AG04449 (cell line): ENCODE results near the gene S100A13.
"Not testable (repeated sequence)": the region's sequence is repeated elsewhere in the genome, so short reads cannot be mapped to it uniquely, and the experiment has no call there.

ENCODE experiments used
- CTCF ChIA-PET: fragments of 350-600 bp; formaldehyde crosslinking; extraction: SDS; loops from one replicate; lab custom pipeline; 2021; ENCODE audit warnings: antibody characterized with exemption; lab: Yijun Ruan, JAX
- POLR2A ChIA-PET: fragments of 400-600, 350-600 bp; formaldehyde crosslinking; extraction: SDS; loops from one replicate; lab custom pipeline; 2020; ENCODE audit warnings: antibody characterized with exemption, inconsistent platforms; lab: Yijun Ruan, JAX
- DNase-seq: peaks from one replicate; pipeline ENCODE4 v3.0.0-alpha.2; 2010; ENCODE audit warnings: low read depth, low spot score
- H3K4me3 ChIP-seq: 2 replicates; pipeline ENCODE4 v1.5.1; 2011; ENCODE audit warnings: low read depth, mild to moderate bottlenecking, control low read depth, low read length
- TF ChIP-seq, protein P1 (sequence below): IDR thresholded peaks from one replicate; pipeline ENCODE4 v1.5.1; 2011; ENCODE audit warnings: mild to moderate bottlenecking, moderate library complexity, low read length, control low read depth, inconsistent platforms; ENCODE audit not compliant: insufficient read depth; ENCODE audit errors: missing control alignments

The S100A13 gene

DNA sequence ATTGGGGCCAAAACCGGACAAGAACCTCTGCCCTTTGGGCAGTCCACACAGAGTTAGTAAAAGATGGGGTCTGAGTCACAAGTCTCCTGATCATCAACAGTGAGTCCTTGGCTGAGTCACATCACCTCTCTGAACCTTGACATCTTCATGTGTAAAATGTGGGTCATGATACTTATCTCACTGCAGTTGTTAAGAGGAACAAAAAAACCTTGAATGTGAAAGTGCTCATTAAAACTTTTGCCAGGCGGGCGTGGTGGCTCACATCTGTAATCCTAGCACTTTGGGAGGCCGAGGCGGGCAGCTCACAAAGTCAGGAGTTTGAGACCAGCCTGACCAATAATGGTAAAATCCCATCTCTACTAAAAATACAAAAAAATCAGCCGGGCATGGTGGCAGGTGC lies 30.1 kb downstream of the S100A13 start:
- POLR2A ChIA-PET, result interaction anchor here (0.6 kb wide), 1 partner anchor 87 kb away, joined by 3 read pairs; no protein-coding TSS in a partner anchor
- no peak overlapping the region for H3K4me3 ChIP-seq
- DNase-seq, result no peak
- CTCF ChIA-PET, result interaction anchor here (1.4 to 3.6 kb wide), 5 partner anchors 15 to 87 kb away, joined by 3 to 21 read pairs (median 10); partner anchors contain the start of genes S100A1 and S100A13
- TF ChIP-seq, protein P1, sequence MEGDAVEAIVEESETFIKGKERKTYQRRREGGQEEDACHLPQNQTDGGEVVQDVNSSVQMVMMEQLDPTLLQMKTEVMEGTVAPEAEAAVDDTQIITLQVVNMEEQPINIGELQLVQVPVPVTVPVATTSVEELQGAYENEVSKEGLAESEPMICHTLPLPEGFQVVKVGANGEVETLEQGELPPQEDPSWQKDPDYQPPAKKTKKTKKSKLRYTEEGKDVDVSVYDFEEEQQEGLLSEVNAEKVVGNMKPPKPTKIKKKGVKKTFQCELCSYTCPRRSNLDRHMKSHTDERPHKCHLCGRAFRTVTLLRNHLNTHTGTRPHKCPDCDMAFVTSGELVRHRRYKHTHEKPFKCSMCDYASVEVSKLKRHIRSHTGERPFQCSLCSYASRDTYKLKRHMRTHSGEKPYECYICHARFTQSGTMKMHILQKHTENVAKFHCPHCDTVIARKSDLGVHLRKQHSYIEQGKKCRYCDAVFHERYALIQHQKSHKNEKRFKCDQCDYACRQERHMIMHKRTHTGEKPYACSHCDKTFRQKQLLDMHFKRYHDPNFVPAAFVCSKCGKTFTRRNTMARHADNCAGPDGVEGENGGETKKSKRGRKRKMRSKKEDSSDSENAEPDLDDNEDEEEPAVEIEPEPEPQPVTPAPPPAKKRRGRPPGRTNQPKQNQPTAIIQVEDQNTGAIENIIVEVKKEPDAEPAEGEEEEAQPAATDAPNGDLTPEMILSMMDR, result no peak

DNA sequence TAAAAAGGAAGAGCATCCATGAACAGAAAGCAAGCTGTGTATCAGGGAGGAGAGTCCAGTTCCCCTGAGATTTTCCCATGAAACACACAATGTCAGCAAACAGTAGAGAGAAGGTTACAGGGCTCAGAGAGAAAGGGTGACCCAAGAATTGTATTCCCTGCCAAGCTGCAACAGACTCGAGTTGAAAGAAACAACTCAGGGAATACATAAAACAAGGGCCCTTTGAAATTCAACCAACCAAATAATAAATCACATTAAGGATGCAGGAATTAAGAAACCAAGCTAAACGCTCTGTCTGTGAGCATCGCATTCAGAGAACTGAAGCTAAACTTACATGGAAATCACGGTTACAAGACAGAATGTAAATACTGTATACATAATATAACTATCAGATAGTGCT lies 34.6 kb downstream of the S100A13 start:
- TF ChIP-seq, protein P1, result no peak
- CTCF ChIA-PET, result interaction anchor here (0.7 to 3.6 kb wide), 5 partner anchors 20 to 82 kb away, joined by 3 to 13 read pairs (median 4); no protein-coding TSS in a partner anchor
- no peak for DNase-seq
- no peak overlapping the region for H3K4me3 ChIP-seq
- POLR2A ChIA-PET, result interaction anchor here (1.0 to 1.2 kb wide), 2 partner anchors 26 to 35 kb away, joined by 3 read pairs; partner anchors contain the start of gene S100A13

DNA sequence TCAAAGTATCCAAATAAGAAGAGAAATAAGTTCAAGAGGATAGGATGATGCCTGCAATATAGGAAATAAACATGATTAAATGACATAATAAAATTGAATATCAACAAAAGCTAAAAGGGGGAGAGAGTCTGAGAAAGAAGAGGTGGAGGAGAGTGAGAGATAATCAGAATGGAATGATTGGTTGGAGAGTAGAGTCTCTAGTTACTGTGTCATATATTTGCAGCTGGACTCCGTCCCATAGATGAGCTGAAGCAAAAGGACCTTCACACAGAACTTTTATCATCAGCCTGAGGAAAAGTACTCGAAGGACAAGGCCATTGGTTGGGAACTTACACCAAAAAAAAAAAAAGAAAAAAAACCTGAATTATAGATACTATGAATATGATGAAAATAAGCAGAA lies 38.8 kb downstream of the S100A13 start:
- no peak overlapping the region for H3K4me3 ChIP-seq
- POLR2A ChIA-PET, result interaction anchor here (0.7 kb wide), 1 partner anchor 100 kb away, joined by 3 read pairs; no protein-coding TSS in a partner anchor
- CTCF ChIA-PET, result interaction anchor here (0.7 kb wide), 1 partner anchor 20 kb away, joined by 3 read pairs; no protein-coding TSS in a partner anchor
- TF ChIP-seq, protein P1, result no peak
- no peak for DNase-seq

DNA sequence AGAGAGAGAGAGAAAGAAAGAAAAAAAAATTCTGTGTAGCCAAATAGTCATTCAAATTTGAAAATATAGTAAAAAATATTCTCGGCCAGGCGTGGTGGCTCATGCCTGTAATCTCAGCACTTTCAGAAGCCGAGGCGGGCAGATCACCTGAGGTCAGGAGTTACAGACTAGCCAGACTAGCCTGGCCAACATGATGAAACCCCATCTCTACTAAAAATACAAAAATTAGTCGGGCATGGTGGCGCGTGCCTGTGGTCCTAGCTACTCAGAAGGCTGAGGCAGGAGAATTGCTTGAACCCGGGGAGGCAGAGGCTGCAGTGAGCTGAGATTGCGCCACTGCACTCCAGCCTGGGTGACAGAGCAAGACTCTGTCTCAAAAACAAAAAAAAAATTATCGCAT lies 39.3 kb downstream of the S100A13 start:
- not testable (repeated sequence) for H3K4me3 ChIP-seq, DNase-seq
- ChIA-PET POLR2A (interaction anchor here (0.7 to 1.4 kb wide), 2 partner anchors 11 to 100 kb away, joined by 3 to 6 read pairs; no protein-coding TSS in a partner anchor), CTCF (interaction anchor here (0.7 to 1.4 kb wide), 2 partner anchors 19 to 77 kb away, joined by 3 to 5 read pairs; no protein-coding TSS in a partner anchor)

DNA sequence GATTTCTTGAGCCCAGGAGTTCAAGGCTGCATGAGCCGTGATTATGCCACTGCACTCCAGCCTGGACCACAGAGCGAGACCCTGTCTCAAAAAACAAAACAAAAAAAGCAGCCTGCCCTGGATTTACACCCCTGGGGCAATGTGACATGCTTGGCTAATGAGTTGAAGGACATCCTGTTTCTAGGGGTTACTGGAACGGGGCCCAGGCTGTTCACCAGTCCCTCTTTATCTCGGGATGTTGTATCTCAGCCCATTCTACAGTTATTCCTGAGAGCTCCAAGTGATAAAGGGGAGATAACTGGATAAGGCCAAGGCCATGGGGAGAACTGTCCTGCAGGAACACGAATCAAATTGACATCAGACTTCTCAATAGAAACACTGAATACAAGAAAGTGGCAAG lies 40.0 kb downstream of the S100A13 start:
- TF ChIP-seq, protein P1, result no peak
- no peak overlapping the region for H3K4me3 ChIP-seq
- DNase-seq, result no peak
- POLR2A ChIA-PET, result interaction anchor here (1.1 to 1.4 kb wide), 2 partner anchors 12 to 40 kb away, joined by 4 to 6 read pairs; partner anchors contain the start of gene S100A13
- CTCF ChIA-PET, result interaction anchor here (1.4 to 2.8 kb wide), 3 partner anchors 15 to 79 kb away, joined by 4 to 14 read pairs (median 5); no protein-coding TSS in a partner anchor

DNA sequence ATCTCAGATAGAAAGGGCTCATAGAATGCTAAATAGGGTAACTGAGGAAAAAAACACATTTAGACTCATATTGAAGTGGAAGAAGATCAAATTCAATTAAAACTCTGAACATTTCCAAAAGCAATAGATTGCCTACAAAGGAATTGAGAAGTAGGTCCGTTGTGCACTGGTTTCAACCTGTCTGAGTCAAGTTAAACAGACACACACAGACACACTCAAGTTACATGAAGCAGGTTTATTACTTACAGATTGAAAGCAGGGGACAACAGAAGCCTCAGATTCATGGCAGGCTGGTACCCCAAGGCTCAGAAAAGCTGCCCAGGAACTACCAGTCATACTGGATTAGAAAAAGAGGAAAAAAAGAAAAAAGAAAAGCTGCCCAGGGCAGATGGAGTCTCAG lies 41.0 kb downstream of the S100A13 start:
- TF ChIP-seq, protein P1, result no peak
- ChIA-PET CTCF (interaction anchor here (0.6 to 2.9 kb wide), 9 partner anchors 14 to 91 kb away, joined by 3 to 14 read pairs (median 4); partner anchors contain the start of gene S100A13), POLR2A (interaction anchor here (0.6 to 1.4 kb wide), 3 partner anchors 13 to 56 kb away, joined by 3 to 6 read pairs (median 4); partner anchors contain the start of gene S100A13)

More for the DNA sequence above, 41.0 kb downstream of the S100A13 start:
- DNase-seq, result no peak
- no peak overlapping the region for H3K4me3 ChIP-seq
